ENCODE measurements around the gene RAB39B. TPM values are rescaled to one million over a fixed set of nuclear protein-coding genes. Genes with fewer than 3 reads are reported as not detected.

The RAB39B gene
- total RNA-seq, result 0.14 and 0.44 TPM in 2 replicates

GRCh38 chrX:155263854-155264628 is at the start of gene RAB39B:
Gene RAB39B (minus strand): TSS chrX:155264491. CDS start chrX:155264288, 203 bp downstream.

GRCh38 chrX:155216179-155216939 is 47.9 kb downstream of the RAB39B start, which contains the start of gene VBP1:
Gene VBP1 (plus strand): TSS chrX:155216460. CDS start chrX:155216483, 23 bp downstream.

Small RNA genes within 50 kb of the gene (small RNA-seq; reads per million reads assigned to genes)
- gene AC234781.4 (ENCODE audit: low replicate concordance), result not detected

Other genes starting within 250 kb of the RAB39B start
- 1.5 and 2.4 TPM in 2 replicates for gene F8, start 241.8 kb downstream of the RAB39B start, total RNA-seq
- gene FUNDC2, start 237.6 kb downstream of the RAB39B start, total RNA-seq, result 24.8 and 30.4 TPM in 2 replicates
- gene CMC4, start 193.4 kb downstream of the RAB39B start, total RNA-seq, result 5.0 and 9.3 TPM in 2 replicates
- gene MTCP1, start 193.4 kb downstream of the RAB39B start, total RNA-seq, result 1.3 and 1.9 TPM in 2 replicates
- gene BRCC3, start 193.0 kb downstream of the RAB39B start, total RNA-seq, result 8.3 and 13.3 TPM in 2 replicates
- gene VBP1, start 48.0 kb downstream of the RAB39B start, total RNA-seq, result 36.8 and 69.4 TPM in 2 replicates
- 0.22 and 1.3 TPM in 2 replicates for gene CLIC2, start 70.1 kb upstream of the RAB39B start, total RNA-seq
- not detected in 2 replicates for gene F8A2, start 117.6 kb upstream of the RAB39B start, total RNA-seq
- 0.44 and 2.3 TPM in 2 replicates for gene F8A3, start 194.1 kb upstream of the RAB39B start, total RNA-seq

Data from placental pericyte (primary cell).